ENCODE data around the gene ADAMTSL2. TPM values are rescaled to one million over a fixed set of nuclear protein-coding genes. Genes with fewer than 3 reads are reported as not detected.

The ADAMTSL2 gene
- total RNA-seq, 4 donors from 2014 or later, result 2.8 to 6.6 (median 3.2) TPM

DNA sequence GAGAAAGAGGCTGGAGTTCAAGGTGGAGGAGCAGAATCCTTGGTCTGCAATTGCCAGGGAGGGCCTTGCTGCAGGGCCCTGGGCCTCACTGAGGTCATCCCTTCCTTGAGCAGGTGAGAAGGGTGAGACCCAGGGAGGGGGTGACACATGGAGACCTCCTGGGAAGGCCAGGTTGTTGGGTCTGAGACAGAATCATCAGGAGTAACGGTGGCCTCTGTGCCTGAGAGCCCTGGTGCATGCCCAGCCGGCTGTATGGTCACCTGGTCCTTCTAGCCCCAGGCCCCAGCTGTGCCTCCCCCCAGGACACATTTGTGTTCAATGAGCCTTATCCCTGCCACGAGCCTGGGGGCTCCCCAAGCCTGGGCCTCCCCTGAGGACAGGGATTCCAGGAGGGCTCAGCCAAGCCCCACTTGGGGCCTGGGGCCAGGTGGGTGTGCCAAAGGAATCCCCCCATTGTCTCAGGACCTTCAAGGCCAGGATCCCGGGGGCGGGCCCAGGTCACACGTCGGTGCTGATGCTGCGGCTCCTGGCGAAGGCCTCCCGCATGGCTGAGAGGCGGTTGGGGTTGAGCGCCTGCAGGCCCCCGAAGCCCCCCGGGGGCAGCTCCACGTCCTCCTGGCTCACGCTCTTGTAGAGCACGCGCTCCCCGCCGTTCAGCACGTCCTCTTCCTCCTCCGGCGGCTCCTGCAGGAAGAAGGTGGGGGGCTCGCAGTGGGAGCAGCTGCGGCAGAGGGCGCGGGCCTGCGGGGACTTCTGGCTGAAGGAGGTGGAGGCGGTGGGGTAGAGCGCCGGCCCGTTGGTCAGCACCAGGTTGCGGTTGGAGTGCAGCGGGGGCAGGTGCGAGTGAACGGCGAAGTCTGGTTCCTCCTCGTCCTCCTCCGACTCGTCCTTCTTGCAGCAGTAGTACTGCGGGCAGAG is 44.3 kb downstream of the ADAMTSL2 start:
- Histone ChIP-seq H3K9me3 (no peaks in the 10 kb centered on the region), H3K4me3 (no peak overlapping the region), H3K27ac (replicated peaks in 1 of 4) (no peak overlapping the region), H3K4me1 (peaks cover 6 to 12% (median 10%) of the 10 kb centered on the region in 4 donors), H3K27me3 (peaks cover 0 to 61% (median 0%) of the 10 kb centered on the region in 4 donors), H3K36me3 (no peaks in the 10 kb centered on the region)
- no peak for DNase-seq (ENCODE audit: extremely low spot score)
- intact Hi-C loops (cut with DNase I), result no loop called here
- TF ChIP-seq POLR2AphosphoS5 (IDR thresholded peaks at IDR 0.05) (no peak), CTCF (IDR thresholded peaks at IDR 0.05) (no peak), EP300 (IDR thresholded peaks at IDR 0.05) (no peak), POLR2A (IDR thresholded peaks at IDR 0.05; ENCODE audit: low read depth) (no peak)
- 71% methylated on average over 5 of the region's 41 CpGs for WGBS

DNA sequence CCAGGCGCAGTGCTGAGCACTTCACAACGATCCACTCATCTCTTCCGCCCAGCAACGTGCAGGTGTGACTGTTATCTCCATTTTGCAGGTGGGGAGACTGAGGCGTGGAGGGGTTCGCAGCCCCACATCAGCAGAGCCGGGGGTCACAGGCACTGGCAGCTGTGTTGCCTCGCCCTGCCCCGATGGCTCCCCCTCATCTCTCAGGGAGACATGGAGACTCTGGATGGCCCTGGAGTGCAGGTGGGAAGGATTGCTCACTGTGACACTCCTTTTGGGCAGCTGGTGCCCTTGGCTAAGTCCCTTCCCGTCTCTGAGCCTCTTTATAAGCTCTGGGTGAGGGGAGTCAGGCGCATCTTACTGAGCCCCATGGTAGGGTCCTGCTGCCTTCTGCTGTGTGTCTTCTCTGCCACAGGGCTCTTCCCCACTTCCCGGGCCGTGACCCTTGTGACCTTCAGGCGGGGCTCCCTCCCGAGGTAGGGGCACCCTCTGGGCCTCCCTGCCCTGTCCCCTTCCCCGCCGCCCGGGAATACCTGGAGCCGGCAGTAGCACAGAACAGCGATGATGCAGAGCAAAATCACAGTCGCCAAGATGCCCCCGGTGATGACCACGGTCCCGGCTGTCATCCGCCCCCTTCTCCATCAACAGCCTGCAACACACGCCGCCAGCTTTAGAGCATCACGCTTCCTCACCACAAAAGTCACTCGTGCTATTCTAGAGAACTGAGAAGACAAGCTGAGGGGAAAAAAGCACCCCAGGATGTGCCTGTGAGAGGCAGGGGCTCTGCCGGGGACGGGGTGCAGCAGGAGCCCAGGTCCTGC is 45.3 kb downstream of the ADAMTSL2 start:
- intact Hi-C loops (cut with DNase I), result no loop called here
- Histone ChIP-seq H3K9me3 (no peaks in the 10 kb centered on the region), H3K4me1 (peaks cover 12 to 19% (median 17%) of the 10 kb centered on the region in 4 donors), H3K36me3 (no peaks in the 10 kb centered on the region), H3K27me3 (peaks cover 0 to 68% (median 0%) of the 10 kb centered on the region in 4 donors), H3K27ac (replicated peaks in 1 of 4) (no peak overlapping the region), H3K4me3 (no peak overlapping the region)
- TF ChIP-seq EP300 (IDR thresholded peaks at IDR 0.05) (no peak), POLR2AphosphoS5 (IDR thresholded peaks at IDR 0.05) (no peak), POLR2A (IDR thresholded peaks at IDR 0.05; ENCODE audit: low read depth) (no peak), CTCF (IDR thresholded peaks at IDR 0.05) (no peak)
- WGBS, result 76% methylated on average over 27 of the region's 31 CpGs
- DNase-seq (ENCODE audit: extremely low spot score), result no peak

DNA sequence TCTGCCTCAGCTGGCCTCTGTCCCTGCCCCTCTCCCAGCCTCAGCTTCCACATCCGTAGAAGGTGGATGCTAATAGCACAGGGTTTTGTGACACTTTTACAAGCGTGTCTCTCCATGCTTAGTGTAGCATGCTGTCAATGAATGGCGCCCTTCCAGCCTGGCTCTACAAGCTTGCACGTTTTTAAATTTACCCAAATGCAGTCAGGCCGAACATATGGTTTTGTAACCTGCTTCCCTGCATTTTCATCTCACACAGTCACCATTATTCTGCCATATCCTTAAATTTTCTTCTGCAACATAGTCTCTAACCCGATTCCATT is 45.9 kb downstream of the ADAMTSL2 start:
- Histone ChIP-seq H3K27me3 (peaks cover 0 to 68% (median 0%) of the 10 kb centered on the region in 4 donors), H3K4me1 (peaks cover 18 to 25% (median 23%) of the 10 kb centered on the region in 4 donors), H3K4me3 (no peak overlapping the region), H3K9me3 (no peaks in the 10 kb centered on the region), H3K27ac (replicated peaks in 1 of 4) (no peak overlapping the region), H3K36me3 (no peaks in the 10 kb centered on the region)
- intact Hi-C loops (cut with DNase I), result no loop called here
- 84% methylated on average over 6 of the region's 6 CpGs for WGBS
- TF ChIP-seq POLR2A (IDR thresholded peaks at IDR 0.05; ENCODE audit: low read depth) (no peak), POLR2AphosphoS5 (IDR thresholded peaks at IDR 0.05) (no peak), EP300 (IDR thresholded peaks at IDR 0.05) (no peak), CTCF (IDR thresholded peaks at IDR 0.05) (no peak)
- DNase-seq (ENCODE audit: extremely low spot score), result no peak

- DNase-seq (ENCODE audit: extremely low spot score), result no peak
- WGBS, result 69% methylated on average over 4 of the region's 4 CpGs
- H3K36me3 ChIP-seq, result no peaks in the 10 kb centered on the region
- peaks cover 0 to 68% (median under 1%) of the 10 kb centered on the region in 4 donors for H3K27me3 ChIP-seq
- intact Hi-C loops (cut with DNase I), result no loop called here
- H3K27ac ChIP-seq (replicated peaks in 1 of 4), result no peak overlapping the region
- TF ChIP-seq POLR2AphosphoS5 (IDR thresholded peaks at IDR 0.05) (no peak), POLR2A (IDR thresholded peaks at IDR 0.05; ENCODE audit: low read depth) (no peak), CTCF (IDR thresholded peaks at IDR 0.05) (no peak), EP300 (IDR thresholded peaks at IDR 0.05) (no peak)
- no peak overlapping the region for H3K4me3 ChIP-seq
- peaks cover 24 to 31% (median 27%) of the 10 kb centered on the region in 4 donors for H3K4me1 ChIP-seq
- no peaks in the 10 kb centered on the region for H3K9me3 ChIP-seq
Observed at GRCh38 chr9:133581011-133581410, 46.5 kb downstream of the ADAMTSL2 start.
